GM19372 (cell line): ENCODE results near the gene TLE2.
"Not testable (repeated sequence)": the region's sequence is repeated elsewhere in the genome, so short reads cannot be mapped to it uniquely, and the experiment has no call there.

Experiments used
- ATAC-seq: cut with Tn5 transposase; IDR thresholded peaks from one replicate; pipeline ENCODE4 v1.9.1; 2021; ENCODE audit warnings: mild to moderate bottlenecking, low read depth, moderate library complexity; ENCODE audit not compliant: unreplicated experiment

TLE2 gene

DNA sequence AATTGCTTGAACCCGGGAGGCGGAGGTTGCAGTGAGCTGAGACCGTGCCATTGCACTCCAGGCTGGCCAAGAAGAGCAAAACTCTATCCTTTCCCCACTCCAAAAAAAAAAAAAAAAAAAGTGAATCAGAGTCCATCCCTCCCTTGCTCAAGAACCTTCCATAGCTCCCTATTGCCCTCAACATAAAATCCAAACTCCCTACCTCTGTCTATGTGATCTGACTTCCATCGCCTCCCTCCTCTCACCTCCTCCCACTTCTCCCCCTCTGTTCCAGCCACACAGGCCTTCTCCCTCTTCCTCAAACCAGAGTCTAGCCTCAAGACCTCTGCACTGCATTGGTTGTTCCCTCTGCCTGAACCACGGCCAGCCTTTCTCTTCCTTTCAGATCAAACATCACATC is 10.0 kb upstream of the TLE2 start:
- ATAC-seq: no peak

DNA sequence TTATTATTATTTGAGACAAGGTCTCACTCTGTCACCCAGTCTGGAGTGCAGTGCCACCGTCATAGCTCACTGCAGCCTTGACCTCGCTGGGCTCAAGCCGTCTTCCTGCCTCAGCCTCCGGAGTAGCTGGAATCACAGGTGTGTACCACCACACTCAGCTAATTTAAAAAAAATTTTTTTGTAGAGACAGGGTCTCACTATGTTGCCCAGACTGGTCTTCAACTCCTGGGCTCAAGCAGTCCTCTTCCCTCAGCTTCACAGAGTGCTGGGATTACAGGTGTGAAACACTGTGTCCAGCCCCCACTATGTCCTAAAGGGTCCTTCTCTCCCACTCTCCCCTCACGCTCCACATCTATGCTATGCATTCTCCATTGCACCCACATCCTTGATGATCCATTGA is 9.1 kb upstream of the TLE2 start:
- ATAC-seq: no peak

GRCh38 chr19:3036977-3037544 is 8.0 kb upstream of the TLE2 start:
- not testable (repeated sequence) for ATAC-seq

DNA sequence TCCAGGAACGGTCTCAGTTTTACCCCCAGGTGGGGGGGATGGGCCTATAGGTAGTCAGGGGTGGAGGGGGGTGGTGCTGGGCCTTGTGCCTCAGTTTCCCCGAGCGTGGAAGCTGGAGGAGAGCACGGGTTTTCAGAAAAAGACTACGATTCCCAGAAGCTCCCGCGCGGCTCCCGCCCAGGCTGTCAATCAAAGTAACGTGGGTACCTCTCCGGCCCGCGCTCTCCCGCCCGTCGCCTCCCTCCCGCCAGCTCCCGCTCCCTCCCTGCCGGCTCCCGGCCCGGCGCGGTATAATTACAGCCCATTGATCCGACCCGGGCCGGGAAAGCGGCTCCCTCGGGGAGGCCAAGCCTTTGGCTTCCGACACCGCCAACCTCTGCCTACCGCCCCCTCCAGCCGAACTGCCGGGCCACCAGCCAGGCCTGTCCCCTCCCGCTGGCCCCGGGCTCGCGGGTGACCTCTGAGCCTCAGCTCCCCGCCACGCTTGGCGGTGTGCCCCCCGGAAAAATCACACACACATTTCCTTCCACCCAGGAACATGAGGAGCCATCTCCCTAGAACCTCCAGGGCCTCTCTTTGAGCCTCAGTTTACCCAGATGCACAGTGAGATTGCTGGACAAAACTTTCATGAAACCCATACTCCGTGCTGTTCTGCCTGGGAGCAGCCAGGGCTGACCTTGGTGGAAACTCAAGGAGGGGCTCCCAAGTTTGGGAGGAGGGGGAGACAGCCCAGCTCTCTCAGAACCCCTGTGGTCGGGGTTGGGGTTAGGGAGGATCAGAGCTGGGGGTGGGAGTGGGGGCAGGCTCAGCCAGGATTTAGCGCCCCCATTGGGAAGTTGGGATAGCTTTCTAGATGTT is 7.3 kb upstream of the TLE2 start:
- peak; percentile 60 for ATAC-seq

GRCh38 chr19:3035542-3036118 is 6.5 kb upstream of the TLE2 start:
- ATAC-seq: peak; percentile 92

- ATAC-seq: no peak
These were observed 5.8 kb upstream of the TLE2 start for GRCh38 chr19:3034656-3035541.

- ATAC-seq: no peak
These were observed 5.3 kb upstream of the TLE2 start for GRCh38 chr19:3034406-3034655.

GRCh38 chr19:3033595-3034405 is 4.7 kb upstream of the TLE2 start:
- no peak for ATAC-seq

GRCh38 chr19:3031607-3031867 is 2.5 kb upstream of the TLE2 start:
- ATAC-seq: no peak

- no peak for ATAC-seq
These were observed 595 bp downstream of the TLE2 start for GRCh38 chr19:3028305-3029064.

DNA sequence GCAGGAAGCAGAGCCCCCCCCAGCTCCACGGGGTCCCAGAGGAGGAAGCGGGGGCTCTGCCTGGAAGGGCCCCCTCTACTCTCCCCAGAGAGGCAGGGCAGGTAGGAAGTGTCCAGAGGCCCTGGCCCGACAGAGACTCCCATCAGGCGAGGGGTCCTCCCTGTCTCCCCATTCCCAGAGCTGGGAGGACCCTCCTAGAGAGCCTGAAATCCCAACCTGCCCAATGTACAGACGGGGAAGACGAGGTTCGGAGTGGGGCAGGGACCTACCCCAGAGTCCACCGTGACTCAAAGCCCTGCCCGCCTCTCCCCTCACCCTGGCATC is 1.1 kb downstream of the TLE2 start:
- ATAC-seq: no peak

- no peak for ATAC-seq
These were observed 1.8 kb downstream of the TLE2 start for GRCh38 chr19:3027292-3027691.

DNA sequence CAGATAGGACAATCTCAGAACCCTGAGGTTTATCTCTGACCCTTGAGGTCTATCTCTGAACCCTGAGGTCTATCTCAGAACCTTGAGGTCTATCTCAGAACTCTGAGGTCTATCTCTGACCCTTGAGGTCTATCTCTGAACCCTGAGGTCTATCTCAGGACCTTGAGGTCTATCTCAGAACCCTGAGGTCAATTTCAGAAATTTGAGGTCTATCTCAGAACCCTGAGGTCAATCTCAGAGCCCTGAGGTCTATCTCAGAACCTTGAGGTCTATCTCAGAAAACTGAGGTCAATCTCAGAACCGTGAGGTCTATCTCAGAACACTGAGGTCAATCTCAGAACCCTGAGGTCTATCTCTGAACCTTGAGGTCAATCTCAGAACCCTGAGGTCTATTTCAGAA is 2.3 kb downstream of the TLE2 start:
- no peak for ATAC-seq

GRCh38 chr19:3025549-3025886 is 3.6 kb downstream of the TLE2 start:
- no peak for ATAC-seq

- ATAC-seq: no peak
These were observed 4.1 kb downstream of the TLE2 start for GRCh38 chr19:3024870-3025548.

- ATAC-seq: no peak
These were observed 4.6 kb downstream of the TLE2 start for GRCh38 chr19:3024509-3024869.

- ATAC-seq: no peak
These were observed 8.6 kb downstream of the TLE2 start for GRCh38 chr19:3020321-3020960.

DNA sequence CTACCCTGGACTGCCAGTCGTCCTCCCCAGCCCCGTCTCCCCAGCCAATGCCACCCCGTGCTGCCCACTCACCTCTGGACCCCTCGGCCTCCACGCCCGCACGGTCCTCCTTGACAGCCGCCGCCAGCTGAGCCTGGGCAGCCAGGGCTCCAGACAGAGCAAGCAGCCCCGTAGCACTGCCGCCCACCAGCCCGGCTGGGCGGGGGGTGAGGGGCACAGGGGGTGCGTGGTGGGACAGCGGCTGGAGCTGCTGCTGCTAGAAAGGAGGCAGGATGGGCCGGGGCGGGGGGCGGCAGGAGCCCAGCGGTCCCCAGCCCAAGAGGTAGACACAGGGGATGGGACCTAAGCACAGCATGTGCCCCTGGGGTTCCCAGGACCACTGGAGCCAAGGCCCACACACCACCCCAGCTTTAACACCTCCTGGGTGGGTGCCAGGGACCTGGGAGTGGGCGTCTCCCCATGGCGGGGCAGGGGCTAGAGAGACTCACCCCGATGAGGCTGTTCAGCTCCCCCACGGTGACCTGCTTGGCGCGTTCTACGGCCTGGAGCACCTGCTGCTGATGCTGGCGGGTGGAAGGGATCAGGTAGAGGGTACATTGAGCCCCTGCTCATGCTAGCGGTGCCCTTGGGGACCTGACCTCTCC is 9.7 kb downstream of the TLE2 start:
- no peak for ATAC-seq

GRCh38 chr19:3017923-3018322 is 11.2 kb downstream of the TLE2 start:
- ATAC-seq: no peak
